Activated CD8-positive, alpha-beta memory T cell treated with anti-CD3 and anti-CD28 coated beads, Interleukin-2, amount 50 U/mL, for 1 hour (primary cell): ENCODE data around the gene RNF212.

ENCODE experiments used
- DNase-seq: peaks from one replicate; pipeline ENCODE4 v3.0.0-alpha.2; 2020; ENCODE audit errors: extremely low read depth

Gene RNF212

GRCh38 chr4:1036095-1036494 is 77.3 kb downstream of the RNF212 start:
- no peak for DNase-seq

- no peak for DNase-seq
These were observed 77.9 kb downstream of the RNF212 start for GRCh38 chr4:1035510-1035909.

GRCh38 chr4:1033840-1034551 is 79.4 kb downstream of the RNF212 start:
- DNase-seq, result no peak

- DNase-seq, result no peak
These were observed 80.5 kb downstream of the RNF212 start for GRCh38 chr4:1032861-1033260.

GRCh38 chr4:1031956-1032795 is 81.2 kb downstream of the RNF212 start:
- DNase-seq, result no peak

- DNase-seq, result no peak
These were observed 82.0 kb downstream of the RNF212 start for GRCh38 chr4:1031346-1031745.

- DNase-seq, result no peak
These were observed 82.8 kb downstream of the RNF212 start for GRCh38 chr4:1030559-1030958.

- DNase-seq, result no peak
These were observed 83.3 kb downstream of the RNF212 start for GRCh38 chr4:1030031-1030430.

- DNase-seq, result no peak
These were observed 83.8 kb downstream of the RNF212 start for GRCh38 chr4:1029529-1029928.

GRCh38 chr4:1028574-1029220 is 84.7 kb downstream of the RNF212 start:
- DNase-seq, result no peak

- no peak for DNase-seq
These were observed 85.5 kb downstream of the RNF212 start for GRCh38 chr4:1027915-1028238.

- no peak for DNase-seq
These were observed 86.0 kb downstream of the RNF212 start for GRCh38 chr4:1027219-1027914.

GRCh38 chr4:1026115-1026514 is 87.2 kb downstream of the RNF212 start:
- DNase-seq, result no peak

- DNase-seq, result no peak
These were observed 88.3 kb downstream of the RNF212 start for GRCh38 chr4:1024882-1025545.

GRCh38 chr4:1023895-1024740 is 89.2 kb downstream of the RNF212 start:
- no peak for DNase-seq

GRCh38 chr4:1023075-1023640 is 90.2 kb downstream of the RNF212 start:
- DNase-seq, result no peak

GRCh38 chr4:1022739-1023066 is 90.7 kb downstream of the RNF212 start:
- DNase-seq, result no peak

GRCh38 chr4:1022051-1022738 is 91.2 kb downstream of the RNF212 start:
- no peak for DNase-seq
